ENCODE results near the gene MYOF. TPM values are rescaled to one million over a fixed set of nuclear protein-coding genes. Genes with fewer than 3 reads are reported as not detected.
"Not testable (repeated sequence)": the region's sequence is repeated elsewhere in the genome, so short reads cannot be mapped to it uniquely, and the experiment has no call there.

MYOF gene
- total and polyA plus RNA-seq, 2 donors (not counting 1 experiment from before 2014, with no cell fraction given): 298 to 314 TPM

DNA sequence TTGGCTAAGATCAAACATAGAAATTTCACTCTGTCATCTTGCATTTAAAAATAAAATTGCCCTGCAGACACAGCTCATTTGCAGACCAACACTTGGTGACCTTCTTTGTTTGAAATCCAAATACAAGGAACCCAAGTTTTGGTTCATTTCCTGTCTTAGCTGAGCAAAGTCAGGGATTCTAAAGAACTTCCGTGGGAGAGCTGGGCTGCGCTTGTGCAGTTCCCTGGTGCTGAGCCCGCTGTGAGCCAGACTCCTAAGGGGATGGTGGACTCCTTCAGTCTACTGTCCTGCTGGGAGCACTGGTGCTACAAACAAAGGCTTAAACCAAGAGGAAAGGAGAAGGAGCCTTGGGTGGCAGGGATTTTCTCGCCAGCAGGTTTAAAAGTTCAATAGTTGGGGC lies 60.0 kb downstream of the MYOF start:
- DNase-seq (ENCODE audit: low read depth in 2 of 2): no peak
- Histone ChIP-seq H2AFZ (ENCODE audit: low read length) (no peak overlapping the region), H3K27ac (ENCODE audit: insufficient read depth, low read length) (peak overlapping the region; percentile 54), H3K4me1 (ENCODE audit: control insufficient read depth, extremely low read depth, insufficient read depth, low read length) (peaks cover 6% of the 10 kb centered on the region), H3K9ac (ENCODE audit: insufficient read depth, low read length) (no peak overlapping the region), H3K27me3 (ENCODE audit: control insufficient read depth, insufficient read depth, low read length) (no peaks in the 10 kb centered on the region), H3K9me3 (ENCODE audit: control insufficient read depth, insufficient read depth, low read depth, low read length) (no peaks in the 10 kb centered on the region), H3K36me3 (ENCODE audit: control insufficient read depth, insufficient read depth, low read length) (peaks cover 17% of the 10 kb centered on the region), H3K4me2 (ENCODE audit: extremely low read depth, insufficient read depth, low read length) (no peak overlapping the region), H3K79me2 (ENCODE audit: control insufficient read depth, insufficient read depth, low read length) (peaks cover 46% of the 10 kb centered on the region), H3K4me3 (replicated peaks in 1 of 4; ENCODE audit: control extremely low read depth in 1 of 4, insufficient read depth in 1 of 4, low read depth in 3 of 4, low read length in 4 of 4) (no peak overlapping the region), H4K20me1 (ENCODE audit: control insufficient read depth, extremely low read depth, insufficient read depth, low read length) (no peaks in the 10 kb centered on the region)
- no peak for TF ChIP-seq EZH2 (IDR thresholded peaks at IDR 0.05; ENCODE audit: low read length, missing control alignments)
- TF ChIP-seq, protein P1, sequence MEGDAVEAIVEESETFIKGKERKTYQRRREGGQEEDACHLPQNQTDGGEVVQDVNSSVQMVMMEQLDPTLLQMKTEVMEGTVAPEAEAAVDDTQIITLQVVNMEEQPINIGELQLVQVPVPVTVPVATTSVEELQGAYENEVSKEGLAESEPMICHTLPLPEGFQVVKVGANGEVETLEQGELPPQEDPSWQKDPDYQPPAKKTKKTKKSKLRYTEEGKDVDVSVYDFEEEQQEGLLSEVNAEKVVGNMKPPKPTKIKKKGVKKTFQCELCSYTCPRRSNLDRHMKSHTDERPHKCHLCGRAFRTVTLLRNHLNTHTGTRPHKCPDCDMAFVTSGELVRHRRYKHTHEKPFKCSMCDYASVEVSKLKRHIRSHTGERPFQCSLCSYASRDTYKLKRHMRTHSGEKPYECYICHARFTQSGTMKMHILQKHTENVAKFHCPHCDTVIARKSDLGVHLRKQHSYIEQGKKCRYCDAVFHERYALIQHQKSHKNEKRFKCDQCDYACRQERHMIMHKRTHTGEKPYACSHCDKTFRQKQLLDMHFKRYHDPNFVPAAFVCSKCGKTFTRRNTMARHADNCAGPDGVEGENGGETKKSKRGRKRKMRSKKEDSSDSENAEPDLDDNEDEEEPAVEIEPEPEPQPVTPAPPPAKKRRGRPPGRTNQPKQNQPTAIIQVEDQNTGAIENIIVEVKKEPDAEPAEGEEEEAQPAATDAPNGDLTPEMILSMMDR (conservative IDR thresholded peaks at IDR 0.05 in 1 of 2, IDR thresholded peaks at IDR 0.05 in 1 of 2; ENCODE audit: low read depth in 1 of 2, low read length in 2 of 2): no peak

DNA sequence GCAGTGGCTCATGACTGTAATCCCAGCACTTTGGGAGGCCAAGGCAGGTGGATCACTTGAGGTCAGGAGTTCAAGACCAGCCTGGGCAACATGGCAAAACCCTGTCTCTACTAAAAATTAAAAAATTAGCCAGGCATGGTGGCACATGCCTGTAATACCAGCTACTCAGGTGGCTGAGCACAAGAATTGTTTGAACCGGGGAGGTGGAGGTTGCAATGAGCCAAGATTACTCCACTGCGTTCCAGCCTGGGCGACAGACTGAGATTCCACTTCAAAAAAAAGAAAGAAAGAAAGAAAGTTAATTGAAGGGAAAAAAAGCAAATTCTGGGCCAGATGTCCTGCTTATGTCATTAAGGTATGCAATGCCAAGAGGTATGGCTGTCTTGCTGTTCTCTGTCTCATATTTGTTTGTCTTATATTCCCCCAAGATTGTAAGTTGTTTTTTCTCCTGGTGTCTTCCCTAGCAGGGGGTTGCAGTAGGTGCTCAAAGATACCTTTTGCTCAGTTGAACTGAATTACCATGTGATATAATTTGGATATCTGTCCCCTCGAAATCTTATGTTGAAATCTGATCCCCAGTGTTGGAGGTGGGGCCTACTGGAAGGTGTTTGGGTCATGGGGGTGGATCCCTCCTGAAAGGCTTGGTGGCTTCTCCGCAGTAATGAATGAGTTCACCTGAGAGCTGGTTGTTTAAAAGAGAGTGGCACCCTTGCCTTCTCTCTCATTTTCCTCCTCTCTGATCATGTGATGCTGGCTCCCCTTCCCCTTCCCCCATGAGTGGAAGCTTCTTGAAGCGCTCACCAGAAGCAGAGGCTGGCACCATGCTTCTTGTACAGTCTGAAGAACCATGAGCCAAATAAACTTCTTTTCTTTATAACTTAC lies 60.9 kb downstream of the MYOF start:
- TF ChIP-seq, protein P1 (conservative IDR thresholded peaks at IDR 0.05 in 1 of 2, IDR thresholded peaks at IDR 0.05 in 1 of 2; ENCODE audit: low read depth in 1 of 2, low read length in 2 of 2): no peak
- no peak for TF ChIP-seq EZH2 (IDR thresholded peaks at IDR 0.05; ENCODE audit: low read length, missing control alignments)
- Histone ChIP-seq H3K9ac (ENCODE audit: insufficient read depth, low read length) (no peak overlapping the region), H3K36me3 (ENCODE audit: control insufficient read depth, insufficient read depth, low read length) (peaks cover 20% of the 10 kb centered on the region), H3K27ac (ENCODE audit: insufficient read depth, low read length) (peak overlapping the region; percentile 48), H3K27me3 (ENCODE audit: control insufficient read depth, insufficient read depth, low read length) (no peaks in the 10 kb centered on the region), H3K4me3 (replicated peaks in 1 of 4; ENCODE audit: control extremely low read depth in 1 of 4, insufficient read depth in 1 of 4, low read depth in 3 of 4, low read length in 4 of 4) (no peak overlapping the region), H2AFZ (ENCODE audit: low read length) (no peak overlapping the region), H4K20me1 (ENCODE audit: control insufficient read depth, extremely low read depth, insufficient read depth, low read length) (no peaks in the 10 kb centered on the region), H3K79me2 (ENCODE audit: control insufficient read depth, insufficient read depth, low read length) (peaks cover 40% of the 10 kb centered on the region), H3K4me1 (ENCODE audit: control insufficient read depth, extremely low read depth, insufficient read depth, low read length) (peaks cover 5% of the 10 kb centered on the region), H3K9me3 (ENCODE audit: control insufficient read depth, insufficient read depth, low read depth, low read length) (no peaks in the 10 kb centered on the region), H3K4me2 (ENCODE audit: extremely low read depth, insufficient read depth, low read length) (no peak overlapping the region)
- no peak for DNase-seq (ENCODE audit: low read depth in 2 of 2)

DNA sequence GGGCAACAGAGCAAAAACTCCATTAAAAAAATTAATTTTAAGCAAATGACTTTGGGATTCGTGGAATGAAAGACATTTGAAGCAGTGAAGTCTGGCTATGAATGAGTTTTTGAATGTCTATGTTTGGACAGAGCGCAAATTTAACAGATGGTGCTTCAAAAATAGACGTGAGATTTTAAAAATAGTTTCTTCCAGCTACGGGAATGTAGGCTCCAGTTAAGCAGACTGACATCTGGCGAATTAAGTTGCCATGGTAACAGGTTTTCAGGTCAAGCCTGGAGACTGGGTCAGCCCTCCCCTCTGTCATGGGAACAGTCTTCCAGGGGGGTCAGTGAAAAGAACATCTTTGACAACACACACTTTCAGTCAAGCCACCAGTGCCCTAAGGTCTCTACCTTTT lies 62.0 kb downstream of the MYOF start:
- H3K27me3 ChIP-seq (ENCODE audit: control insufficient read depth, insufficient read depth, low read length): no peaks in the 10 kb centered on the region
- DNase-seq (ENCODE audit: low read depth in 2 of 2): peak; percentile 41 to 51
- no peak overlapping the region for H3K9ac ChIP-seq (ENCODE audit: insufficient read depth, low read length)
- H3K9me3 ChIP-seq (ENCODE audit: control insufficient read depth, insufficient read depth, low read depth, low read length): no peaks in the 10 kb centered on the region
- peaks cover 31% of the 10 kb centered on the region for H3K79me2 ChIP-seq (ENCODE audit: control insufficient read depth, insufficient read depth, low read length)
- H3K4me3 ChIP-seq (replicated peaks in 1 of 4; ENCODE audit: control extremely low read depth in 1 of 4, insufficient read depth in 1 of 4, low read depth in 3 of 4, low read length in 4 of 4): no peak overlapping the region
- H3K4me1 ChIP-seq (ENCODE audit: control insufficient read depth, extremely low read depth, insufficient read depth, low read length): peaks cover 5% of the 10 kb centered on the region
- H4K20me1 ChIP-seq (ENCODE audit: control insufficient read depth, extremely low read depth, insufficient read depth, low read length): no peaks in the 10 kb centered on the region
- H3K27ac ChIP-seq (ENCODE audit: insufficient read depth, low read length): peak overlapping the region; percentile 20
- H2AFZ ChIP-seq (ENCODE audit: low read length): no peak overlapping the region
- no peak overlapping the region for H3K4me2 ChIP-seq (ENCODE audit: extremely low read depth, insufficient read depth, low read length)
- peaks cover 17% of the 10 kb centered on the region for H3K36me3 ChIP-seq (ENCODE audit: control insufficient read depth, insufficient read depth, low read length)
- TF ChIP-seq, protein P1 (conservative IDR thresholded peaks at IDR 0.05 in 1 of 2, IDR thresholded peaks at IDR 0.05 in 1 of 2; ENCODE audit: low read depth in 1 of 2, low read length in 2 of 2): no peak
- TF ChIP-seq EZH2 (IDR thresholded peaks at IDR 0.05; ENCODE audit: low read length, missing control alignments): no peak

DNA sequence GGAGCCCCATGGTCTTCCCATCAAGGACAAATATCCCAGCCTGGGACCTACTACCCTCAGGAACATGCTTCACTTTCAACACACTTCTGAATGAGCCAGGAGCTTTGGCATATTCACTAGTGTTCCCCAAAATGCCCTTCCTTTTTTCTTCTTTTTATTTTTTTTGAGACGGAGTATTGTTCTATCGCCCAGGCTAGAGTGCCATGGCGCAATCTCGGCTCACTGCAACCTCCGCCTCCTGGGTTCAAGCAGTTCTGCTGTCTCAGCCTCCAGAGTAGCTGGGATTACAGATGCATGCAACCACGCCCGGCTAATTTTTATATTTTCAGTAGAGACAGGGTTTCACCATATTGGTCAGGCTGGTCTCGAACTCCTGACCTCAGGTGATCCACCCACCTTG lies 63.1 kb downstream of the MYOF start:
- H3K4me3 ChIP-seq (replicated peaks in 1 of 4; ENCODE audit: control extremely low read depth in 1 of 4, insufficient read depth in 1 of 4, low read depth in 3 of 4, low read length in 4 of 4); H3K9me3 ChIP-seq (ENCODE audit: control insufficient read depth, insufficient read depth, low read depth, low read length); H3K9ac ChIP-seq (ENCODE audit: insufficient read depth, low read length); DNase-seq (ENCODE audit: low read depth in 2 of 2); H3K4me1 ChIP-seq (ENCODE audit: control insufficient read depth, extremely low read depth, insufficient read depth, low read length); H3K4me2 ChIP-seq (ENCODE audit: extremely low read depth, insufficient read depth, low read length); H2AFZ ChIP-seq (ENCODE audit: low read length); H3K27me3 ChIP-seq (ENCODE audit: control insufficient read depth, insufficient read depth, low read length); H4K20me1 ChIP-seq (ENCODE audit: control insufficient read depth, extremely low read depth, insufficient read depth, low read length); H3K27ac ChIP-seq (ENCODE audit: insufficient read depth, low read length): not testable (repeated sequence)
- Histone ChIP-seq H3K79me2 (ENCODE audit: control insufficient read depth, insufficient read depth, low read length) (peaks cover 24% of the 10 kb centered on the region), H3K36me3 (ENCODE audit: control insufficient read depth, insufficient read depth, low read length) (peaks cover 11% of the 10 kb centered on the region)
